ENCODE results near the gene IQSEC2.

- no peak for TF ChIP-seq CTCF (IDR thresholded peaks at IDR 0.05)
- no peak for TF ChIP-seq POLR2A (IDR thresholded peaks at IDR 0.05)
These were observed 39.1 kb downstream of the IQSEC2 start for GRCh38 chrX:53242310-53242709.

All from esophagus squamous epithelium (tissue), 4 donors.